Panc1 (cell line): ENCODE results near the gene SHISA9. TPM values are rescaled to one million over a fixed set of nuclear protein-coding genes. Genes with fewer than 3 reads are reported as not detected.

Source experiments
- ATAC-seq: fragments of 200-7000 bp; cut with Tn5 transposase; 2 replicates; pipeline ENCODE4 v1.9.1; 2020; ENCODE audit warnings: mild to moderate bottlenecking, moderate library complexity
- BruUV-seq: library from RNA; stranded (reverse); fragments of 400-500 nt; replicated peaks from 2 replicates; lab custom pipeline; 2021; lab: Mats Ljungman, UMichigan
- CTCF ChIA-PET: fragments of 300-600 bp; sonication (Branson Sonifier 250); formaldehyde crosslinking; loops from one replicate; lab custom pipeline; 2022; ENCODE audit warnings: antibody characterized with exemption; lab: Charles Lee
- POLR2A ChIA-PET: fragments of 300-600 bp; sonication (Branson Sonifier 250); formaldehyde crosslinking; loops from one replicate; lab custom pipeline; 2022; ENCODE audit warnings: antibody characterized with exemption; lab: Charles Lee
- DNase-seq: peaks from one replicate; pipeline ENCODE4 v3.0.0-alpha.2; 2010; ENCODE audit warnings: low read depth, low spot score
- H3K27ac ChIP-seq: 2 replicates; pipeline ENCODE4 v1.5.1; 2011; ENCODE audit warnings: mild to moderate bottlenecking, low read length, inconsistent platforms
- H3K27me3 ChIP-seq: fragments of 200-500 bp; sonication (Bioruptor generic); 2 replicates; pipeline ENCODE4 v1.6.0; 2014; ENCODE audit warnings: low read length, inconsistent platforms; ENCODE audit not compliant: control insufficient read depth, insufficient read depth
- H3K36me3 ChIP-seq: fragments of 200-500 bp; sonication (Bioruptor generic); 2 replicates; pipeline ENCODE4 v1.5.1; 2014; ENCODE audit warnings: inconsistent platforms, mild to moderate bottlenecking, low read length, moderate library complexity; ENCODE audit not compliant: control insufficient read depth, insufficient read depth
- H3K4me1 ChIP-seq: 2 replicates; pipeline ENCODE4 v1.5.1; 2011; ENCODE audit warnings: inconsistent platforms, mild to moderate bottlenecking, low read length, moderate library complexity; ENCODE audit not compliant: control insufficient read depth, insufficient read depth
- H3K4me3 ChIP-seq, 2 experiments: 2 replicates each; pipeline ENCODE4 v1.5.1; 2011 to 2012; ENCODE audit warnings: low read depth in 2 of 2, low read length in 2 of 2, mild to moderate bottlenecking in 2 of 2, inconsistent platforms in 1 of 2, moderate library complexity in 1 of 2
- H3K9me3 ChIP-seq: fragments of 200-500 bp; sonication (Bioruptor generic); 2 replicates; pipeline ENCODE4 v1.5.1; 2014; ENCODE audit warnings: low read depth, mild to moderate bottlenecking, inconsistent platforms, low read length, moderate library complexity; ENCODE audit not compliant: control insufficient read depth, insufficient read depth
- CTCF ChIP-seq: fragments of 450-650 bp; IDR thresholded peaks from 2 replicates; pipeline ENCODE4 v1.5.1; 2017; ENCODE audit warnings: mild to moderate bottlenecking
- POLR2AphosphoS5 ChIP-seq: IDR thresholded peaks from 2 replicates; pipeline ENCODE4 v1.6.1; 2012; ENCODE audit warnings: mild to moderate bottlenecking, low read depth, low read length, moderate library complexity
- REST ChIP-seq, 2 experiments: IDR thresholded peaks; 2 replicates each; pipeline ENCODE4 v1.6.1; 2011 to 2012; ENCODE audit warnings: low read depth in 2 of 2, control low read depth in 1 of 2, low read length in 1 of 2, mild to moderate bottlenecking in 1 of 2, moderate library complexity in 1 of 2; ENCODE audit not compliant: insufficient read depth in 1 of 2
- SIN3A ChIP-seq: IDR thresholded peaks from 2 replicates; pipeline ENCODE4 v1.6.1; 2012; ENCODE audit warnings: low read depth, mild to moderate bottlenecking, low read length, moderate library complexity, borderline replicate concordance; ENCODE audit not compliant: insufficient read depth
- TCF7L2 ChIP-seq: IDR thresholded peaks from 2 replicates; pipeline ENCODE4 v1.6.1; 2011; ENCODE audit warnings: mild to moderate bottlenecking, low read depth, low read length, inconsistent platforms
- in situ Hi-C: cut with HindIII; loops from 2 replicates; pipeline ENCODE4 v1.10.0; 2016; ENCODE audit warnings: low sequenced_read_pairs, low pct_unique_long_range_greater_than_20kb
- intact Hi-C: fragments of 100-400 bp; cut with micrococcal nuclease; formaldehyde crosslinking; loops from one replicate; pipeline ENCODE4 v1.10.0; 2022; ENCODE audit not compliant: unreplicated experiment
- total RNA-seq: library from RNA; stranded (reverse); gene quantifications from one replicate; pipeline ENCODE4 v1.2.1, GENCODE V29; 2021; ENCODE audit not compliant: unreplicated experiment

SHISA9 gene
- total RNA-seq, 1 experiment from 2014 or later = 0.10 TPM

GRCh38 chr16:13238182-13238581 is 336.8 kb downstream of the SHISA9 start:
- no peaks in the 10 kb centered on the region for H3K27me3 ChIP-seq
- BruUV-seq = no TSS peak
- H3K4me1 ChIP-seq = no peaks in the 10 kb centered on the region
- no peak for ATAC-seq
- no peaks in the 10 kb centered on the region for H3K9me3 ChIP-seq
- H3K36me3 ChIP-seq = no peaks in the 10 kb centered on the region
- TF ChIP-seq CTCF = no peak
- TF ChIP-seq POLR2AphosphoS5 = no peak
- TF ChIP-seq TCF7L2 = no peak
- no peak for TF ChIP-seq SIN3A
- no peak for TF ChIP-seq REST (IDR thresholded peaks at IDR 0.05; ENCODE audit: insufficient read depth in 1 of 2, low read depth in 2 of 2, low read length in 1 of 2)
- POLR2A ChIA-PET = interaction anchor here (0.5 kb wide), 1 partner anchor 229 kb away, joined by 5 read pairs; no protein-coding TSS in a partner anchor
- intact Hi-C loops (no loop called here), in situ Hi-C loops (no loop called here)
- CTCF ChIA-PET = interaction anchor here (1.1 kb wide), 1 partner anchor 11 kb away, joined by 6 read pairs; no protein-coding TSS in a partner anchor
- H3K27ac ChIP-seq = no peak overlapping the region
- no peak for DNase-seq
- H3K4me3 ChIP-seq = no peak overlapping the region

GRCh38 chr16:13242201-13242600 is 340.8 kb downstream of the SHISA9 start:
- ATAC-seq = no peak
- POLR2A ChIA-PET = no interaction called here

More at GRCh38 chr16:13242201-13242600, 340.8 kb downstream of the SHISA9 start:
- in situ Hi-C loops = no loop called here
- Histone ChIP-seq H3K9me3 (no peaks in the 10 kb centered on the region), H3K4me1 (no peaks in the 10 kb centered on the region), H3K4me3 (no peak overlapping the region), H3K36me3 (no peaks in the 10 kb centered on the region), H3K27ac (no peak overlapping the region), H3K27me3 (no peaks in the 10 kb centered on the region)
- intact Hi-C loops = no loop called here
- no TSS peak for BruUV-seq
- CTCF ChIA-PET = no interaction called here
- no peak for DNase-seq
- TF ChIP-seq POLR2AphosphoS5 (no peak), REST (IDR thresholded peaks at IDR 0.05; ENCODE audit: insufficient read depth in 1 of 2, low read depth in 2 of 2, low read length in 1 of 2) (no peak), SIN3A (no peak), CTCF (no peak), TCF7L2 (no peak)
